GM13977 (cell line): Measurements from ENCODE around the gene MBOAT1.
"Not testable (repeated sequence)": the region's sequence is repeated elsewhere in the genome, so short reads cannot be mapped to it uniquely, and the experiment has no call there.

Experiments
- DNase-seq: peaks from one replicate; pipeline ENCODE4 v3.0.0; 2012; ENCODE audit warnings: low spot score
- in situ Hi-C: fragments of 300-500 bp; cut with MboI; formaldehyde crosslinking; loops from one replicate; pipeline ENCODE4 v1.12.0; 2022; ENCODE audit warnings: low sequenced_read_pairs, low pct_unique_long_range_greater_than_20kb, mixed read lengths, inconsistent platforms; ENCODE audit not compliant: unreplicated experiment
- TF ChIP-seq, protein P1 (sequence below): IDR thresholded peaks from 2 replicates; pipeline ENCODE4 v1.5.1; 2012; ENCODE audit warnings: mild to moderate bottlenecking, control low read depth; ENCODE audit not compliant: insufficient read depth; ENCODE audit errors: extremely low read depth, missing control alignments

MBOAT1 gene

DNA sequence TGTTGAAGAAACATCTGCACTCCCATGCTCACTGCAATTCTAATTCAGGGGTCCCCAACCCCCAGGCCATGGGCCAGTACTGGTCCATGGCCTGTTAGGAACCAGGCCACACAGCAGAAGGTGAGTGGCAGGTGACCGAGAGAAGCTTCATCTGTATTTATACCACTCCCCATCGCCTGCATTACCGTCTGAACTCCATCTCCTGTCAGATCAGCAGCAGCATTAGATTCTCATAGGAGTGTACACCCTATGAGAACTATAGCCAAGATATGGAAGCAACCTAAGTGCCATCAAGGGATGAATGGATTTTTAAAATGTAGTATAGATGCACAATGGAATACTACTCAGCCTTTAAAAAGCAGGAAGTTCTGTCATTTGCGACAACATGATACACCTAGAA, 53.2 kb downstream of the MBOAT1 start:
- TF ChIP-seq, protein P1, sequence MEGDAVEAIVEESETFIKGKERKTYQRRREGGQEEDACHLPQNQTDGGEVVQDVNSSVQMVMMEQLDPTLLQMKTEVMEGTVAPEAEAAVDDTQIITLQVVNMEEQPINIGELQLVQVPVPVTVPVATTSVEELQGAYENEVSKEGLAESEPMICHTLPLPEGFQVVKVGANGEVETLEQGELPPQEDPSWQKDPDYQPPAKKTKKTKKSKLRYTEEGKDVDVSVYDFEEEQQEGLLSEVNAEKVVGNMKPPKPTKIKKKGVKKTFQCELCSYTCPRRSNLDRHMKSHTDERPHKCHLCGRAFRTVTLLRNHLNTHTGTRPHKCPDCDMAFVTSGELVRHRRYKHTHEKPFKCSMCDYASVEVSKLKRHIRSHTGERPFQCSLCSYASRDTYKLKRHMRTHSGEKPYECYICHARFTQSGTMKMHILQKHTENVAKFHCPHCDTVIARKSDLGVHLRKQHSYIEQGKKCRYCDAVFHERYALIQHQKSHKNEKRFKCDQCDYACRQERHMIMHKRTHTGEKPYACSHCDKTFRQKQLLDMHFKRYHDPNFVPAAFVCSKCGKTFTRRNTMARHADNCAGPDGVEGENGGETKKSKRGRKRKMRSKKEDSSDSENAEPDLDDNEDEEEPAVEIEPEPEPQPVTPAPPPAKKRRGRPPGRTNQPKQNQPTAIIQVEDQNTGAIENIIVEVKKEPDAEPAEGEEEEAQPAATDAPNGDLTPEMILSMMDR: no peak
- no peak for DNase-seq
- in situ Hi-C loops: no loop called here

DNA sequence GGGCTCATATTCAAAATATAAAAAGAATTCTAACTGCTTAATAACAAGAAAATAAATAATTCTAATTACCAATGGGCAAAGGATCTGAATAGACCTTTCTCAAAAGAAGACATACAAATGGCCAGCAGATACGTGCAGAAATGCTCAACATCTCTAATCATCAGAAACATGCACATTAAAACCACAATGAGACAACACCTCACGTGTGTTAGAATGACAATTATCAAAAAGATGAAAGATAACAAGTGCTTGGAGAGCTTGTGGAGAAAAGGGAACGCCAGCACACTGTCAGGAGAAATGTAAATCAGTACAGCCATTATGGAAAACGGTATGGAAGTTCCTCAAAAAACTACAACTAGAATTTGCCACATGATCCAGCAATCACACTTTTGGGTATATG, 53.6 kb downstream of the MBOAT1 start:
- in situ Hi-C loops: no loop called here
- TF ChIP-seq, protein P1: no peak
- no peak for DNase-seq

DNA sequence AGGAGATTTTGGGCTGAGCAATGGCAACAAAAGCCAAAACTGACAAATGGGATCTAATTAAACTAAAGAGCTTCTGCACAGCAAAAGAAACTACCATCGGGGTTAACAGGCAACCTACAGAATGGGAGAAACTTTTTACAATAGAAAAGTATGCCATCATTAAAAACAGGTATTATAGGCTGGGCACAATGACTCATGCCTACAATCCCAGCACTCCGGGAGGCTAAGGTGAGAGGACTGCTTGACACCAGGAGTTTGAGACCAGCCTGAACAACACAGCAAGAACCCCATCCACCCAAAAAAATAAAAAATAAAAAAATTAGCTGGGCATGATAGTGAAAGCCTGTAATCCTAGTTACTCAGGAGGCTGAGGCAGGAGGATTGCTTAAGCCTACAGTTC, 55.4 kb downstream of the MBOAT1 start:
- DNase-seq: no peak
- in situ Hi-C loops: no loop called here
- TF ChIP-seq, protein P1: no peak

DNA sequence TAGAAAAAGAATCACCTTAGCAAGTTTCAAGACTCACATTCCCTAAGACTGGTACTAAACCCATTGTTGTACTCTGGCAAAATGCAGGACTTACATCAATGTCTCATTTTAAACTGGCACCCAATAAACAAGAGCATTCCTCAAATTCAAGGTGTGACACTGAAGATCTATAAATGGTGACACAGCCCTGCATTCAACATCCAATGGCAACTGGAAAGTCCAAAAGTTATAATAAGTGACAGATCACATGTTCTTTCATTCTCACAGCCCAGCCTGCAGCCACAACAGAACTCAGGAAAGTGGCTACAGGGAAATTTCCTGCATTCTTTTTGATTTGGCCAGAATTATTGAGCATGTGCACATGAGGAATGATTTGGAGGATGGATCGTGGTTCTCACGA, 57.5 kb downstream of the MBOAT1 start:
- in situ Hi-C loops: no loop called here
- no peak for DNase-seq
- TF ChIP-seq, protein P1: no peak

DNA sequence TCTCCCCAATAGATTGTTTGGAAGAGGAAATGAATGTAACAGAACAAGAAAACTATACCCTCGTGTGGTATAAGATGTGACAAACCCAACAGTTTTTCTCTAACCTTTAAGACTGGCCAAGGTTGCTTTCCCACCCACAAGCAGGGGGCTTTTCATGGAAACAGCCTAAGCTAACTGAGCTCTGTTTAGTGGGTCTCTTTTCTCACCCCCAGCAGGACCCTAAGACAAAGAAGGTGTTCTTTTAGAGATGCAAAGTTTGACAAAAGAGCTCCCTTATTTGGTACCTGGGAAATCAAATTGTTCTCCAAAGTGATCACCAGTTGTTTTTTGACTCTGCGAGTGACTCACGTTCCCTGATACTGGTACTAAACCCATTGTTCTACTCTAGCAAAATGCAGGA, 59.1 kb downstream of the MBOAT1 start:
- no peak for DNase-seq
- in situ Hi-C loops: no loop called here
- TF ChIP-seq, protein P1: no peak

DNA sequence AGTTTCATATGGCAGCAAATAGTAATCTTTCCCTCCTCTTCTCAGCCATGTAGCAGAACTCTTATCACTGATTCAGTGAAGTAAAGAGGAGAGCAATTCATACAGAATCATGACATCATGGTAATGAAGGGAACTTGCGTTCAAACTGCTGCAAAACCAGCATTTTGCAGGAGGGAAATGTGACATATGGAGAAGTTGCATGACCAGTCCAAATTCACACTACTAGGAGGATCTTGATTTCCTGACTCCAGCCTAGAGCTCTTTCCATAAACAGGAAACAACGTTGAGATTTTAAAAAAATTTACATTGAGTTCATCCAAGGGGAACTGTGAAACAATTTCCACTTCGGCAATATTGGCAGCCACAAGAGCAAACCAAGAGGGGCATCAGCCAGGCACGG, 63.8 kb downstream of the MBOAT1 start:
- in situ Hi-C loops: no loop called here
- no peak for DNase-seq
- TF ChIP-seq, protein P1: no peak

DNA sequence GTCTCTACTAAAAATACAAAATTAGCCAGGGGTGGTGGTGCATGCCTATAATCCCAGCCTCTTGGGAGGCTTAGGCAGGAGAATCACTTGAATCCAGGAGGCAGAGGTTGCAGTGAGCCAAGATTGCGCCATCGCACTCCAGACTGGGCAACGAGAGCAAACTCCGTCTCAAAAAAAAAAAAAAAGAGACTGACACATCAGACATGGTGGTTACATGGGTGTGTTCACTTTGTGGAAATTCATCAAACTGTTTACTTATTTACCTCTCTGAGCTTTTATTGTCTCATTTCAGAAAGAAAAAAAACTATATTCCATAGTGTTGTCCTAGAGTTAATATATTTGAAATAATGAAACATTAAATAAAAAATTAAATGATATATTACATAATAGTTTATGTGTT, 64.8 kb downstream of the MBOAT1 start:
- in situ Hi-C loops: no loop called here
- TF ChIP-seq, protein P1: no peak
- no peak for DNase-seq

DNA sequence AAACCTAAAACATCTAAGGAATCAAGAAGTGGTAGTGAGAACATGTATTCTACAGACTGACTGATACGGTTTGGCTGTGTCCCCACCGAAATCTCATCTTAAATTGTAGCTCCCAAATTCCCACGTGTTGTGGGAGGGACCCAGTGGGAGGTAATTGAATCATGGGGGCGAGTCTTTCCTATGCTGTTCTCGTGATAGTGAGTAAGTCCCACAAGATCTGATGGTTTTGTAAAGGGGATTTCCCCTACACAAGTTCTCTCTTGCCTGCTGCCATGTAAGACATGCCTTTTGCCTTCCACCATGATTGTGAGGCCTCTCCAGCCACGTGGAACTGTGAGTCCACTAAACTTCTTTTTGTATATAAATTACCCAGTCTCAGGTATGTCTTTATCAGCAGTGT, 65.4 kb downstream of the MBOAT1 start:
- DNase-seq, in situ Hi-C loops: not testable (repeated sequence)
